ENCODE data around the gene MACROD2.
A peak's percentile ranks its signal among the peaks of the same experiment; 100 is the strongest.

The MACROD2 gene

DNA sequence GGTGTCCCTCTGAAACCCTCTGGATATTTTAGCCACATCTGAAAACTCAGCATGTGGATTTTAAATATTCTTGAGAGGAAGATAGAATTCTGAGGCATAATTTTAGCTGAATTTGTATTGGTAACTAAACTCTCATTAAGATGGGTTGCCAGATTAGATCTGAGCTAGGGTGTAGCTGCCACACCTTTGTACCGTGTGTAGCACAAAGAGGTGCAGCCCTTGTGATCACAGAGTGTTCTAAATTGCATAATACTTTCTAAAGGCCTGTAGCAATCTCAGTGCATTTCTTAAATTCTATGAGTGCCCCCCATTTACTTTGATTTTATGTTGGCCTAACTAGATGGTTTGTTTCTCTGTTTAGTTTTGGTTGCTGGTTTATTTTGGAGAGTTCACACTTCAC, 289.1 kb downstream of the MACROD2 start:
- DNase-seq: no peak

DNA sequence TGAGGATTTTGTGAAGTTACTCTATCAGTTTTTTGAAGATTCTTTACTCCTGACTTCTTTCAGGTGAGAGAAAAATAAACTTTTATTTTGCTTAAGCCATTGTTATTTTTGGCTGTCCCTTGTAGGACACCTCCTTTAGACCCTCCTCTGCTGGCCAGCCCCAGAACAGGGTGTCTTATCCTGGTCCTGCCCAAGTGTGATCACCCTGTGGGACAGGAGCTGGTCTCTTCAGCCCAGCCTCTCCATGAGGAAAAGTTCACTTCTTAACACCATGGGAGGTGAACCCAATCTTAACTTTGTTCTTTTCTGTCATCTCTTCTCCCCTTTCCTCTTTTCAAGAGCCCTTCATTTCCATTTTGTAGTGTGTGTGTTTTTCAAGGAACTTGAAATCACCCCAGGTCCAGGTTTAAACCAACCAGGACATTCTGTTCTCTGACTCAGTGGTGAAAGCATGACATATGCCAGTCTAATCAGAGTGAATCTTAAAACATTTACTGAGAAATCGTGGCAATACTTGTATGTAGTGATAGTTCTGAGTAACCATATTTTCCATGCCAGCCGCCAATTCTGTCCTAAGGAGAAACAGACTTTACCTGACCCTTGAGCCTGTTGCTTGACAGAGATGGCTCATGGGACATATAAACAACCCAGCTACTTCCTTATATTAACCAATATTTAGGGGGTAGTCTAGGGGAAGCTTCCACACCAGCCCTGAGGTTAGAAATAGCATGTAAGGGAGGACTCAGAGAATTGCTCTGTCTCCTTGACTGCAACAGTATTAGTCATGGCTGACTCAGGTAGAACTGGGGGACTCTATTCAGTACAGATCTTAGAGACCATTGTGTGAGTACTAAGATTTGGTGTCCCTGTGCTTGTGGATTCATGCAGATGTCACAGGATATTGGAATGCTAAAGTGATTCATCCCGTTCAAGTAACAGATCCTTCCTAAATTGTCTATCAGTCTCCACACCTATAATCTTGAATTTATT, 293.3 kb downstream of the MACROD2 start:
- no peak for DNase-seq

DNA sequence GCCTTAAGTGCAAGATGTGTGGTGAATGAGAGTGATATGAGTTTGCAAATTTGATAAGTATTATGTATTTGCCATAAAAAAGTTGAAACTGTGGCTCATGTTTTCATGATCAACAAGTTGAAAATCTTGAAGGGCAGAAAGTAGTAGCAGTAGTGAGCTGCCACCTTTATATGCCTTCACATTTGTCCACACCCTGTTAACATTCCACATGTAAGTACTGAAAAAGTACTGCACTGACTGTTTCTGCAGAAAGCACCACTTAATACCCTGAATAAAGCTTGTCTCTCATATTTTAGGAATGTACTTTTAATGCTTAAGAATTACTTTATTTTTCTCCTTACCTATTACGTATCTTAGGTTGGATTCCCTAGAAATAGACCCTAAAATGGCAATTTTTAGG, 296.2 kb downstream of the MACROD2 start:
- no peak for DNase-seq

DNA sequence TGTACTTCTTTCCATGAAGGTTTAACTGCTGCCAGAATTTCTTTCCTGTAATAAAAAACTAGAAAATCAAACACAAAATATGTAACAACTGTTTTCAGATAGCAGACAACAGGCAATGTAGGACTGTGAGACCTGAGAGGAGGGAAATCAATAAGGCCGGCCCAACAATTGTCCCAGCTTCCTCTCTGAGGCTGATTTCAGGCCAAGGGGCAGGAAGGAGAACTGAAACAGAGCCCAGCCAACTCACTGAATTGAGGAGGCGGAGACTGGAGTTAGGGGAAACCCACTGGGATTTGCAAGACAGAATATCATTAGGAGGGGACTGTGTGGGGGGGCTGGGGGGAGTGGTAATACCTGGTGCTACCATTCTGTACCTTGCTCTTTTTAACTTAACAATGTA, 299.9 kb downstream of the MACROD2 start:
- no peak for DNase-seq

DNA sequence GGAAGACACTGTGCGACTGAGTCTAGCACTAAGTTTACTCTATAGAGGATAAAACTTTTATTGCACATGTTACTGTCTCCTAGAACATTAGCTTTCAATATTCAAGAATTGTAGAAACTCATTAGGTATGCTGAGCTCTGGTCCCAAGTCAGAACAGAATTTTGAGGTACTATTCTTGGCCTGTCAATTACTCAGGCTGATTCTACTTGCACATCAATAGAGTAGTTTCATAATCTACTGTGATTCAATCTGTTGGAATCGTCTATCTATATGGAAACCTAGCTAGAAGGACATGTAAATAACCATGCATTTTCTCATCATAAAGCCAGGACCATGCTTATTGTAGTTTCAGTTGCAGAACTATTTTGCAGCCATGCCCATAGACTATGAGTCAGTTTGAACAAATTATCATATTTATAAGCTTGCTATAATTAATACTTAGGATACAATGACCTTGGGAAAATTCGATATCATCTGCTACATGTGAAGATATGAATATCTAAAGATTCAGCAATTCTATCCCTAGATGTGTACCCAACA, 300.5 kb downstream of the MACROD2 start:
- no peak for DNase-seq

DNA sequence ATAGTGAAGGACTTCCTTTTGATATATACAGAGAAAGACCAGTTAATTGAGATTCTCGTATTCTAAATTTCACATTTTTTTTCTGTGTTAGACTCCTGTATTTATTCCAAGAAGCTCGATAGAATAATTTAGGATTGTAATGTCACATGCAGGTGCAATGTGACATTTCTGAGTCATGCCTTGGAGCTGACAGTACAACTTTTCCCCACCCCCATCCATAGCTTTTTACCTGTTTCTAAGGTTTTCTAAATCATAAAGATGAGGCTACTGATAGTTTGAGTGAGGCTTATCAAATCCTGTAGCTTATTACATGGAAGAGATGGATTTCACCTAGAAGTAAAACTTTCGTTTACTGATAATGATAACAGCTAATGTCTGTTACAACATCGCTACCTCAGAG, 304.5 kb downstream of the MACROD2 start:
- no peak for DNase-seq

DNA sequence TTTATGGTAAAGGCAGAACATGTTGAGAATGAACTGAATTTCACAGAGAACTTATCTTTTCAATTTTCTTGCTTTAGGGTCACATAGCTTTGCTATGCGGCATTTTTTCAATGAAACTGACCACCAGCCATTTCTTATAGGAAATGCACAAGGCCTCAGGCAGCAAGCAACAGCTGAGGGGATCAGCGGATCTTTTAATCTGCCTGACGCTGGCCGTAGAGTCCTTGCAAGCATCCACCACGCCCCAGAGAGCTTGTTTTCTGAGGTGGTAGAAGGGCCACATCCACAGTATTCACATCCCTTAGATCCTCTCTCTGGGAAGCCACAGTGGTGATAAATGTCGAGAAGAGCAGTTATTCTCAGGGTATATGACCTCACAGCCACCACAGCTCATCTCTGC, 307.8 kb downstream of the MACROD2 start:
- DNase-seq: no peak

DNA sequence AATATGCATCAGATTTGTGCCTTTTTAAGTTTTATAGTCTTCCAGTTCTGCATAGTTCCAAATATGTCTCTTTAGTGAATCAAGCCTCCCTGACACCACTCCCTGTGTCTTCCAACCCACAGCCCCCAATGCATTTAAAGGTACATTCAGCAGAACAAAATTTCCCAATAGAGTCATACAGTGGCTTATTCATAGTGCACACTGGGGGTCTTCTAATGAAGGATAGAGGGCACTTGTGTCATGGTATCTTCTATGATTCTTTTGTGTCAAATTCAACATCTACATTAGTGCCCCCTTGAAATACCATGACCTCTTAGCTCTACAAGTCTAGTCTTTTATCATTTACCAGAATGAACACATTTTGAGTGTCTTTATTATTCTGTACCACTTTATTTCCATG, 308.3 kb downstream of the MACROD2 start:
- DNase-seq: no peak

DNA sequence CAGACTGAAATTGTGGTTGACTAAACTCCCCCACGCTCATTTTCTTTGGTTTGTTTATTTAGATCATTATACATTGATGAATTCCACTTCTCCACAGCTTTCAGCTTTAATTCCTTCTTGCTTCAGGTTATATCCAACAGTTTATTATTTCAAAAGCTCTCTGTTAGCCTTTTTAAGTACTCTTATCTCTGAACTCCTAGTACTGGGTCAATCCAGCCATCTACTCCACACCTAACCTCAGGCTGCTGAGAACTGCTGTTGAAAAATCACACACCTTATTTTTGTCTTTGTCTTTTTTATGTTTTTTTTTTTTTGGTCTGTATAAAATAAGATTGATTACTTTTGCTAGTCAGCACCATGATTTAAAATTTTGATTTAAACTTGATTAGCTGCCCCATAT, 309.2 kb downstream of the MACROD2 start:
- DNase-seq: no peak

DNA sequence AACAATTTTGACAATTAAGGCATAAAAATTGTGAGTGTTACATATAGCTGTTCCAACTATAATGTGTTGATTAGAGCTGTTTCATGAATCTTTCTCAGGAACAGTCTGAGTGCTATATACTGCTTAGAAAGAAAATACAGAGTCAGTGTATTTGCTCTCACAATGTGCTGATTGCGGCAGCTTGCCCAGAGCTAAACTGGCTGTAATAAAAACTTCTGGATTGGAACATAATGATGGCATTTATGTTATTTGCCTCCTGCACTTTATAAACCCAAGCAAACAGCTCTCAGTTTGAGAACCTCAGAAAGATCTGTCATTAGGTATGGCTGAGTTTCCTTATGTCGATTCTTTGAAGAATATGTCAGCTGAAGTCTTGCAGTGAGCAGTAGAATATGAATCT, 312.6 kb downstream of the MACROD2 start:
- DNase-seq: no peak

DNA sequence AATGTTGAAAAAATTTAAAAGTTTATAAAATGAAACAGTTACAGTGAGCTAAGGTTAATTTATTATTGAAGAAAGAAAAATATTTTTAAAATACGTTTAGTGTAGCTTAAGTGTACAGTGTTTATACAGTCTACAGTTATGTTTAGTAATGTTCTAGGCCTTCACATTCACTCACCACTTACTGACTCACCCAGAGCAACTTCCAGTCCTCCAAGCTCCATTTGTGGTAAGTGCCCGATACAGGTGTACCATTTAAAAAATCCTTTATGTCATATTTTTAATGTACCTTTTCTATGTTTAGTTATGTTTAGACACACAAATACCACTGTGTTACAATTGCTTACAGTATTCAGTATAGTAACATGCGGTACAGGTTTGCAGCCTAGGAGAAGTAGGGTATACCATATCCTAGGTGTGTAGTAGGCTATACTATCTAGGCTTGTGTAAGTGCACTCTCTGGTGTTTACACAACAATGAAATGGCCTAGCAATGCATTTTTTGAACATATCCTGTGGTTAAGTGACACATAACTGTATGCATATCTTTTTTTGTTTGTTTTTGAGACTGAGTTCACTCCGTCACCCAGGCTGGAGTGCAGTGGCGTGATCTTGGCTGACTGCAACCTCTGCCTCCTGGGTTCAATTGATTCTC, 315.8 kb downstream of the MACROD2 start:
- no peak for DNase-seq

DNA sequence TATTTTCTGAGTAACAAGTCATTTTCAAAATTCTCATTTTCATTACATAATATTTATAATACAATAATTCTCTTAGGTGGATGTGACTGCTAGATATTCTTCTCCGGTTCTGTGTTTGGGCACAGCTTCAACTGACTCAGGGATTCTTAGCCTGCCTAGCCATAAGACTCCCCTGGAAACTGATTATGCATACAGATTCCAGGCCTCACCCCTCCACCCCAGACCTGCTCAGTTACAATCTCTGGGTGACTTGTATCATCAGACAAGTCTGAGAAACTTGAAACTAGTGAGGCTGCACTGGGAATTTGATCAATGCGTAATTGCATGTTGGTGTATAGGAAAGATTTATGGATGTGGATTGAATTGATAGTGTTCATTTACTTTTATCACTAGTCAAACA, 316.7 kb downstream of the MACROD2 start:
- DNase-seq: no peak

DNA sequence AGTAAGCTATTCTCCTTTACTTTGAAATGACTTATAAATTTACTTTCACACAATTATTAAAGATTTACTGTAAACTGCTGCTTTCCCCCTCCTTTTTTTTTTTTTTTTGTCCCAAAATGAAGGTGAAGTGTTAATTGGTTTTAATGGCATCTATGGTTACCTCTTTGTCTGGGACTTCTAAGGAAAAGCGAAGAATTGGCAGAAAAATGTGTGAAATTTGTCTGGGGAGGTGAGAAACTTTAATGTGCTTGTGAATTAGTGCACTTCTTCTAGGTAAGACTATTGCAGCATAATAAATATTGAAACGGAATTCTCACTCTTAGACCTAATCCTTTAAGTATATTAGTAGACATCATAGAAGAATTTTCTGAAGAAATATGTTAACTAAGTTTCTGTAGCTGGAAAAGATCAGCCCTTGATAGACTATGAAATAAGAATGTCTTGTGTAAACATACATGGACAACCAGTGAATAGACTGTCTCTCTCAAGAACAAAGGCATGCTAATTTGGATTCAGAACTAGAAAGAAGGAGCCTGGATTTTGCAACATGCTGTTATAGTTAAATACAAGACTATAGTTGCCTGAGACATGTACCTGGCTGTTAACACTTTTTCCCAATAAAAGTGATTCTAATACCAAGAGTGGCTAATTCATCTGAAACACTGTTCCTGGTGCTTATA, 318.2 kb downstream of the MACROD2 start:
- DNase-seq: no peak

DNA sequence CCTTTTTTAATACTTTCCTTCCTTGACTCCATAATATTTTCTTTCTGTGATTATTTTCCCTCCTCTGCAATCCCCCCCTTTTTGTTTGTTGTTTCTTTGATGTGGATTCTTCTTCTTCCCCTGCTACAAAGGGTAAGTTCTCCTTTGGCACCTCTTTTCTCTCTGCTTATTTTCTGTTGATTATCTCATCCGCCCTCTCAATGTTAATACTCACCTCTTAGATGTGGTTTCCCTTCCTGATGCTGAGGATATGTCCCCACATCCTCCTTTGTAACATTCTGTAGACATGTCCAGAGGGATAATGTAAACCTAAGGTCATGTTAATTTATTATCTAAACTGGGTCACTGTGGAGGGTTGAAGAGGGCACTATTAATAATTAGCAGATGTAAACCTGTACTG, 324.4 kb downstream of the MACROD2 start:
- DNase-seq: no peak

DNA sequence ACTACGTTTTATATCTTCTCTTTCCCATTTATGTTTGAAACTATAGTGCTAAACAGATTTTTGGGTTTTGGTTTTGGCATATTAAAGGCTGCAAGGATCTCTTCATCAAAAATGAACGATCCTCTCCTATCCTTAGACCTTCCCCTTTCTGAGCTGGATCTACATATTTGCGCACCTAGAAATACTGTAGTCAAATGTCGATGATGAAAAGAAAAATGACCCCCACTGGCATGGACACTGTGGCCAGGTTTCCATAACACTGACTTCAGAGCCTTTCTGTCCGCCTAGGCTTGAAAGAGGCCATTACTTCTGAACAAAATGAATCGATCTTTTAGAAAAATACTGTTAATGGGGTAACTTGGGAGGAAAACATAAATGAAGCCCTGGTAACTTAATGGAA, 336.3 kb downstream of the MACROD2 start:
- no peak for DNase-seq

DNA sequence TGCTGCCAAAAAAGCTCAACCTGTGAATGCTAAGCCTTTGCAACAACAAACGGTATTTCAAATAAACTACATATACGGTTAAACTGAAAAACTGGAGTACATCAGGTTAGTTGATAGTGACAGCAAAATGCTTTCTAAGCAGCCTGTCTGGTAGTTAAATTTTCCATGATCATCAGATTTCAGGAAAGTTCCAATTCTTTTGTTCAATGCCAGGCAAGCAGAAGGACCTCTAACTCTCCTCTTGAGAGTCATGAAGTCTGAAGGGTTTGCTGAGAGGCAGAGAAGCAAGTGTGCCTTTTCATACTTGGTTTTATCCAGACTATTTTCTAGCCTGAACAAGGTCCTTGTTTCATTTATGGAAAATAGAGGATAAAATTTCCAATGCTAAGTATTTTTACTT, 337.6 kb downstream of the MACROD2 start:
- DNase-seq: no peak

DNA sequence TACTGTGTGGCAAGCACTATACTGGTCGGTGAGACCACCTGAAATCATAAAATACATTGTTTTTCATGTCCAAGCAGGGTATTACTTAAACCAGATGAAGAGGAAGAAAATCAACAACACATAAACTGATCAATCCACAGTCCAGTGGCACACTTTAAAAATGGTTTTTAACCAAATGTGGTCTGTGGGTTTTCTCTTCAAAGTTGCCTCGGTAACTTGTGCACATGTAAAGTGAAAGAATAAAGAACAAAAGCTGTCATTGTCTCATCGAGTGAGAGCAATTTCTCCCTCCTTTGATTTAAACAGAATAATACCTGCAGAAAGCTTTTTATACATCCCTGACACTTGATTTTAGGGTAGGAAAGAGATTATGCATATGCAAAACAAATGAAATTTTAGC, 338.4 kb downstream of the MACROD2 start:
- no peak for DNase-seq

DNA sequence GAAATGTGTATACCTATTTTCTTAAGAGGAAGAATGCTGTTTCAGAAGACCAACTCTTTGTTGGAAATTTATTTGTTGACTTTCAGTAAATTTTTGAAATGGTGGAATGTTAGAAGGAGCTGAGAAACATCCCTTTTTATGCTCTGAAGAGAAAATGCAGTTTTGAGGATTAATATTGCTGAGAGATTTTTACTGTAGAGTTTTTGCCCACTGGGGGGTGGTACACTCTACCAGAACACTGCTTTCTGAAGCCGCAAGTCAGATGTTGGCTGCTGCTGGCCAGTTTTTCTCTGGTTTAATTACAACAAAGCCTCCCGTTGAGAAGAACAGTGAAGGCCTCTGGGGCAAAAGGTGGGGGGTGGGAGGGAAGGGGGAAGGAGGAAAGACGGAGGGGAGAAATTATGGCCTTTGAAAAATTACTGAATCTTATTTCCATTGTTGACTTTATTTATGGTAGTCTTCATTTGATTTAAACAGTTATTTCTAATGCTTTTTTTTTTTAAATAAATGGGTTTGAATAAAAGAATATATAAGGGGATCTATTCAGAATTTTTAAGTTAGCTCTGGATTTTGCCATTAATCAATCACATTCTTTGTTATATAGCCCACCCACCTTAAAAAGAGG, 339.1 kb downstream of the MACROD2 start:
- DNase-seq: no peak

DNA sequence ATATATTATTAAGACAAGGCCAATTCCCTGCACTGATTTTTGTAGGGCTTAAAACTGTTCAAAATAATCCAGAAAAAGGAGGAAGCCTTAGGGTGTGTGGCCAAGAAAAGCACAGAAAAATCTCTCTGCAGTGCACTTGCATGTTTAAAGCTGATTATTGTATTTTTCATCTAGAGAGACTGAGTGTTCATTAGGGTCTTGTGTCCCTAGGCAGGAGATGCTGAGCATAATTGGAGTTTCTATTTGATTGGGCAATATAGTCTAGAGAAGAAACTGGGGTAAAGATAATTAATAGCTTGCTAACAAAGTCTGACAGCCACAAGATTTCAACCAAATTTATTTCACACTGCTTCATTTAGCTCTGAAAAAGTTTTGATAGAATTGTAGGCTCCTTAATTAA, 339.7 kb downstream of the MACROD2 start:
- DNase-seq: no peak

DNA sequence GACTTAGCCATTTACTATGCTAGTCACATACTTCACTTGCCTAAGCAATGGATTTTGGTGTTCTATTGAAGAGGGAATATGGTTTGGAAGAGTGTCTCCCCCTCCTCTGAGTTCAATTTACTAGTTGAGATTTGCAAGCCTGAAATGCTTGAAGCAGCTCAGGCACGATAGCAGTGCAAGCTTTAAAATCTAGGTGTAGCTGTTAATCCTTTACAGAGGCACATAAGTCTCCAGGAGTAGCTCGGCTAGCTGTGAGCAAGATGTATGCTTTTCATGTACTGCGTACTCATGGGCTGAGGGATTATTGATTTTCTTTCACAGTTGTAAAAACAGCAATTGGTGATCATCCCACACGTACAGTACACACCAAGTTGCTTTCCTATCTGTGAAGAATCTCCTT, 341.4 kb downstream of the MACROD2 start:
- DNase-seq: no peak

DNA sequence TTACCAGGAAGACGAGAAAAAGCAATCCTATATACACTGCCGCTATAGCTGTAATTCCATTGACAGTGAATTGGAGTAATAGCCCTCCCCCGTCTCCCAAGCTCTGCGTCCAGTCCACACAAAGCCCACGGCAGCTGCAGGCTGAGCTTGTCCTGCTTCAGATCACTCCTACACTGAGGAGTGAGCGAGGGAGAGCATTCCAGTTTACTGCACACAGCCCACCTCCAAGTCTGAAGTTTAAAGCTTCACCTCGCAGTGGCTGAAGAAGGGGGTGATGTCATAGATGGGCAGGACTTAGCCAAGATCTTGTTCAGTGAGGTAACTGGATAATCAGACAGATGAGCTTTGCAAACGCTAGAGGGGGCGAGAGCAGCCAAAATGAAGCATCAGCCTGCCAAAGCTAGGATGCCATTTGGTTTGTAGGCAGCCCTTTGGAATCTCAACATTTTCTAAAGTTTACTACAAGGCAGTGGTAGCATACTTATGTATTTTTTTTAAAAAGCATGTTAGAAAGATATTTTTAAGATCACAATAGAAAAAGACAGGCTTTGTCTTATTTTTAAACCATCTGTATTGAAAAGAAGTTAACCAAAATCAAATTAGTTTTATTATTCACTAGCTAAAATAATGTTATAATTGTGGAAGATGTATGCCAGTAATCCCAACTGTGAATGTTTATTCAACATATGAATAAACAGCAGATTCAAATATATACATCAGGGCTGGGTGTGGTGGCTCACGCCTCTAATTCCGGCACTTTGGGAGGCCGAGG, 342.3 kb downstream of the MACROD2 start, which contains the start of gene FLRT3:
Gene FLRT3, minus strand, starts transcription at position 213 of the 772 bp plus-strand sequence. CDS start 10,106 bp downstream, outside the sequence.
- DNase-seq: peak; percentile 56 to 70

DNA sequence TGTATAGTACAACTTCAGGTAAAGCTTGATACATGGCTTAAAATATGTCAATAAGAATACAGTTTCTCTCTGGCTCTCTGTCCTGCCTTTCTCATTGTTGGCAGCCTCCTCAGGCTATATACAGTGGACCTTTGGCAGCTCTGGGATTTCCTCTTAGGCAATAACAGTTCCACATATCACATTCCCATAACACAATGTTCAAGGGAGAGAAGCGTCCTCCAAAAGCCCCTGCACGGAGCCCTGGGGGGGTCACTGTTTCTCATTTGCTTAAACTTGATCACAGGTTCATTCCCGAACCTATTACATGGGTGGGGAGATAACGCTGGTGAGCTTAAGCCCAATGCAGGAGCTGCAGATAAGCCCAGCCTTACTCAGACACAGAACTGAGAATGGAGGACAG, 346.5 kb downstream of the MACROD2 start:
- no peak for DNase-seq
